Nephron progenitor cell (in vitro differentiated cells): ENCODE measurements around the gene CLMP.

Experiments
- DNase-seq: peaks from one replicate; pipeline ENCODE4 v3.0.0; 2021
- H3K27ac Mint-ChIP-seq: 2 replicates; pipeline ENCODE4 v1.8.0; 2021; ENCODE audit warnings: mild to moderate bottlenecking, moderate library complexity, mixed read lengths
- H3K27me3 Mint-ChIP-seq: 2 replicates; pipeline ENCODE4 v1.8.0; 2021; ENCODE audit warnings: mild to moderate bottlenecking, low read depth, mixed read lengths; ENCODE audit not compliant: poor library complexity
- H3K36me3 Mint-ChIP-seq: 2 replicates; pipeline ENCODE4 v1.8.0; 2021; ENCODE audit warnings: low read depth, mixed read lengths
- H3K4me1 Mint-ChIP-seq: 2 replicates; pipeline ENCODE4 v1.8.0; 2021; ENCODE audit warnings: mixed read lengths
- H3K4me3 Mint-ChIP-seq: 2 replicates; pipeline ENCODE4 v1.8.0; 2021; ENCODE audit warnings: mild to moderate bottlenecking, moderate library complexity, mixed read lengths
- H3K9me3 Mint-ChIP-seq: 2 replicates; pipeline ENCODE4 v1.8.0; 2021; ENCODE audit warnings: mild to moderate bottlenecking, moderate library complexity, mixed read lengths
- CTCF ChIP-seq: fragments of 200-600 bp; sonication (generic); IDR thresholded peaks from 2 replicates; pipeline ENCODE4 v1.5.0; 2021; ENCODE audit warnings: antibody characterized with exemption

The CLMP gene

GRCh38 chr11:123072762-123073161, 122.3 kb downstream of the CLMP start:
- no peaks in the 10 kb centered on the region for H3K27me3 Mint-ChIP-seq
- no peak for TF ChIP-seq CTCF
- peaks cover 23% of the 10 kb centered on the region for H3K4me1 Mint-ChIP-seq
- no peaks in the 10 kb centered on the region for H3K9me3 Mint-ChIP-seq
- H3K4me3 Mint-ChIP-seq: no peak overlapping the region
- H3K27ac Mint-ChIP-seq: no peak overlapping the region
- peaks cover 53% of the 10 kb centered on the region for H3K36me3 Mint-ChIP-seq
- no peak for DNase-seq

GRCh38 chr11:123072332-123072761, 122.7 kb downstream of the CLMP start:
- no peaks in the 10 kb centered on the region for H3K9me3 Mint-ChIP-seq
- no peak overlapping the region for H3K4me3 Mint-ChIP-seq
- TF ChIP-seq CTCF: no peak
- DNase-seq: no peak
- no peak overlapping the region for H3K27ac Mint-ChIP-seq
- H3K36me3 Mint-ChIP-seq: peaks cover 53% of the 10 kb centered on the region
- H3K27me3 Mint-ChIP-seq: no peaks in the 10 kb centered on the region
- peaks cover 23% of the 10 kb centered on the region for H3K4me1 Mint-ChIP-seq

- no peak overlapping the region for H3K27ac Mint-ChIP-seq
- peaks cover 2% of the 10 kb centered on the region for H3K27me3 Mint-ChIP-seq
- H3K4me1 Mint-ChIP-seq: peaks cover 25% of the 10 kb centered on the region
- peaks cover 45% of the 10 kb centered on the region for H3K36me3 Mint-ChIP-seq
- no peak overlapping the region for H3K4me3 Mint-ChIP-seq
- no peak for TF ChIP-seq CTCF
- no peaks in the 10 kb centered on the region for H3K9me3 Mint-ChIP-seq
- no peak for DNase-seq
Measured at GRCh38 chr11:123069908-123070821, 124.9 kb downstream of the CLMP start.

- peaks cover 26% of the 10 kb centered on the region for H3K36me3 Mint-ChIP-seq
- no peak for TF ChIP-seq CTCF
- no peak for DNase-seq
- peak overlapping the region; percentile 14 for H3K27ac Mint-ChIP-seq
- H3K9me3 Mint-ChIP-seq: no peaks in the 10 kb centered on the region
- H3K4me1 Mint-ChIP-seq: peaks cover 39% of the 10 kb centered on the region
- H3K27me3 Mint-ChIP-seq: peaks cover 8% of the 10 kb centered on the region
- H3K4me3 Mint-ChIP-seq: peak overlapping the region; percentile 21
Measured at GRCh38 chr11:123065621-123066020, 129.4 kb downstream of the CLMP start.

- peak overlapping the region; percentile 97 for H3K27ac Mint-ChIP-seq
- peaks cover 55% of the 10 kb centered on the region for H3K4me1 Mint-ChIP-seq
- no peak for DNase-seq
- H3K9me3 Mint-ChIP-seq: no peaks in the 10 kb centered on the region
- H3K27me3 Mint-ChIP-seq: peaks cover 8% of the 10 kb centered on the region
- peaks cover 38% of the 10 kb centered on the region for H3K36me3 Mint-ChIP-seq
- TF ChIP-seq CTCF: no peak
- peak overlapping the region; percentile 95 for H3K4me3 Mint-ChIP-seq
Measured at GRCh38 chr11:123063826-123064657, 131.0 kb downstream of the CLMP start.
